Mucosa of rectum (tissue), 2 donors: Measurements from ENCODE around the gene CHMP6.

Experiments used
- H3K27ac ChIP-seq, 2 donors: one replicate each; pipeline ENCODE4 v1.7.0; 2013; ENCODE audit warnings: inconsistent platforms in 2 of 2, low read depth in 2 of 2, low read length in 2 of 2
- H3K27me3 ChIP-seq, 2 donors: one replicate each; pipeline ENCODE4 v1.7.0; 2013; ENCODE audit warnings: low read length in 2 of 2; ENCODE audit not compliant: control insufficient read depth in 2 of 2, insufficient read depth in 2 of 2
- H3K36me3 ChIP-seq, 2 donors: one replicate each; pipeline ENCODE4 v1.7.0; 2013; ENCODE audit warnings: low read length in 2 of 2; ENCODE audit not compliant: control insufficient read depth in 2 of 2, insufficient read depth in 2 of 2
- H3K4me1 ChIP-seq, 2 donors: one replicate each; pipeline ENCODE4 v1.7.0; 2013; ENCODE audit warnings: low read length in 2 of 2, mild to moderate bottlenecking in 1 of 2; ENCODE audit not compliant: control insufficient read depth in 2 of 2, insufficient read depth in 2 of 2
- H3K4me3 ChIP-seq, 2 donors: one replicate each; pipeline ENCODE4 v1.7.0; 2013; ENCODE audit warnings: low read length in 2 of 2
- H3K9ac ChIP-seq, 2 donors: one replicate each; pipeline ENCODE4 v1.7.0; 2013; ENCODE audit warnings: low read length in 2 of 2, low read depth in 1 of 2, mild to moderate bottlenecking in 1 of 2
- H3K9me3 ChIP-seq, 2 donors: one replicate each; pipeline ENCODE4 v1.7.0; 2013; ENCODE audit warnings: low read length in 2 of 2; ENCODE audit not compliant: control insufficient read depth in 2 of 2
- donor health status: healthy.
- donor health status: Normal muscosa, but diverticular disease.

Gene CHMP6

GRCh38 chr17:80949451-80950421, 41.9 kb upstream of the CHMP6 start:
- no peak overlapping the region for H3K4me3 ChIP-seq
- no peaks in the 10 kb centered on the region for H3K27me3 ChIP-seq
- H3K27ac ChIP-seq, result no peak overlapping the region
- H3K4me1 ChIP-seq, result no peaks in the 10 kb centered on the region
- no peak overlapping the region for H3K9ac ChIP-seq
- no peaks in the 10 kb centered on the region for H3K9me3 ChIP-seq
- H3K36me3 ChIP-seq, result peaks cover 18 to 23% of the 10 kb centered on the region in 2 donors

GRCh38 chr17:80950466-80951120, 41.0 kb upstream of the CHMP6 start:
- no peaks in the 10 kb centered on the region for H3K9me3 ChIP-seq
- H3K27me3 ChIP-seq, result no peaks in the 10 kb centered on the region
- H3K4me3 ChIP-seq, result no peak overlapping the region
- H3K36me3 ChIP-seq, result peaks cover 17 to 22% of the 10 kb centered on the region in 2 donors
- H3K4me1 ChIP-seq, result no peaks in the 10 kb centered on the region
- no peak overlapping the region for H3K9ac ChIP-seq
- H3K27ac ChIP-seq, result no peak overlapping the region

- Histone ChIP-seq H3K36me3 (peaks cover 11 to 15% of the 10 kb centered on the region in 2 donors), H3K4me1 (no peaks in the 10 kb centered on the region), H3K9me3 (no peaks in the 10 kb centered on the region), H3K27me3 (no peaks in the 10 kb centered on the region), H3K27ac (no peak overlapping the region), H3K4me3 (no peak overlapping the region), H3K9ac (no peak overlapping the region)
Measured at GRCh38 chr17:80951121-80952090, 40.2 kb upstream of the CHMP6 start.

- Histone ChIP-seq H3K36me3 (peaks cover 9 to 13% of the 10 kb centered on the region in 2 donors), H3K27me3 (no peaks in the 10 kb centered on the region)
Measured at GRCh38 chr17:80952291-80952690, 39.4 kb upstream of the CHMP6 start.

GRCh38 chr17:80953471-80954315, 37.9 kb upstream of the CHMP6 start:
- Histone ChIP-seq H3K27ac (no peak overlapping the region), H3K36me3 (peaks cover 3 to 14% of the 10 kb centered on the region in 2 donors), H3K4me1 (peaks cover 0 to under 1% of the 10 kb centered on the region in 2 donors), H3K4me3 (no peak overlapping the region), H3K27me3 (no peaks in the 10 kb centered on the region), H3K9ac (no peak overlapping the region), H3K9me3 (no peaks in the 10 kb centered on the region)

More at GRCh38 chr17:80952291-80952690, 39.4 kb upstream of the CHMP6 start:
- Histone ChIP-seq H3K9me3 (no peaks in the 10 kb centered on the region), H3K4me3 (no peak overlapping the region), H3K27ac (no peak overlapping the region), H3K9ac (no peak overlapping the region), H3K4me1 (no peaks in the 10 kb centered on the region)

GRCh38 chr17:80955078-80955477, 36.6 kb upstream of the CHMP6 start:
- no peak overlapping the region for H3K9ac ChIP-seq
- H3K4me1 ChIP-seq, result peaks cover 3 to 13% of the 10 kb centered on the region in 2 donors
- H3K9me3 ChIP-seq, result no peaks in the 10 kb centered on the region
- H3K36me3 ChIP-seq, result peaks cover 3 to 14% of the 10 kb centered on the region in 2 donors
- H3K4me3 ChIP-seq, result no peak overlapping the region
- no peaks in the 10 kb centered on the region for H3K27me3 ChIP-seq
- no peak overlapping the region for H3K27ac ChIP-seq

GRCh38 chr17:80955671-80956280, 35.9 kb upstream of the CHMP6 start:
- H3K36me3 ChIP-seq, result peaks cover 3 to 16% of the 10 kb centered on the region in 2 donors
- H3K27ac ChIP-seq, result no peak overlapping the region
- H3K4me1 ChIP-seq, result peaks cover 3 to 14% of the 10 kb centered on the region in 2 donors
- H3K9me3 ChIP-seq, result no peaks in the 10 kb centered on the region
- H3K4me3 ChIP-seq, result no peak overlapping the region
- no peaks in the 10 kb centered on the region for H3K27me3 ChIP-seq
- no peak overlapping the region for H3K9ac ChIP-seq

GRCh38 chr17:80956321-80957190, 35.1 kb upstream of the CHMP6 start:
- Histone ChIP-seq H3K36me3 (peaks cover 0 to 13% of the 10 kb centered on the region in 2 donors), H3K27ac (no peak overlapping the region), H3K9ac (no peak overlapping the region), H3K9me3 (no peaks in the 10 kb centered on the region), H3K4me1 (peaks cover 3 to 14% of the 10 kb centered on the region in 2 donors), H3K27me3 (no peaks in the 10 kb centered on the region), H3K4me3 (no peak overlapping the region)
